A673 (cell line): ENCODE measurements around the gene ASIC3. TPM values are rescaled to one million over a fixed set of nuclear protein-coding genes. Genes with fewer than 3 reads are reported as not detected.

Source experiments
- BruUV-seq: library from RNA; stranded (reverse); fragments of 400-500 nt; replicated peaks from 2 replicates; lab custom pipeline; 2021; lab: Mats Ljungman, UMichigan
- CTCF ChIA-PET: fragments of 300-600 bp; sonication (Branson Sonifier 250); formaldehyde crosslinking; loops from one replicate; lab custom pipeline; 2022; ENCODE audit warnings: antibody characterized with exemption; lab: Charles Lee
- POLR2A ChIA-PET: fragments of 300-600 bp; sonication (Branson Sonifier 250); formaldehyde crosslinking; loops from one replicate; lab custom pipeline; 2022; ENCODE audit warnings: antibody characterized with exemption; ENCODE audit not compliant: low non-redundant PET; lab: Charles Lee
- DNase-seq: peaks from one replicate; pipeline ENCODE4 v3.0.0-alpha.2; 2015; ENCODE audit warnings: low spot score
- H3K27ac ChIP-seq: fragments of 200-600 bp; sonication (generic); 2 replicates; pipeline ENCODE4 v1.5.1; 2016; ENCODE audit warnings: mixed run types, low read depth, mild to moderate bottlenecking, mixed read lengths, antibody characterized with exemption, low read length; ENCODE audit not compliant: poor library complexity, severe bottlenecking
- H3K27me3 ChIP-seq: fragments of 200-600 bp; sonication (generic); replicated peaks from 2 replicates; pipeline ENCODE4 v1.6.1; 2017; ENCODE audit warnings: mixed run types, low read depth, mild to moderate bottlenecking, mixed read lengths, antibody characterized with exemption, low read length; ENCODE audit not compliant: insufficient read depth, poor library complexity
- H3K36me3 ChIP-seq: fragments of 200-600 bp; sonication (generic); 2 replicates; pipeline ENCODE4 v1.6.1; 2016; ENCODE audit warnings: mixed run types, mild to moderate bottlenecking, mixed read lengths, antibody characterized with exemption, low read length; ENCODE audit not compliant: insufficient read depth, poor library complexity, severe bottlenecking
- H3K4me1 ChIP-seq: fragments of 200-600 bp; sonication (generic); 2 replicates; pipeline ENCODE4 v1.6.1; 2017; ENCODE audit warnings: mixed run types, mild to moderate bottlenecking, mixed read lengths, antibody characterized with exemption, low read length; ENCODE audit not compliant: insufficient read depth, poor library complexity, severe bottlenecking
- H3K4me3 ChIP-seq: fragments of 200-600 bp; sonication (generic); 2 replicates; pipeline ENCODE4 v1.5.1; 2016; ENCODE audit warnings: low read depth, mixed run types, mild to moderate bottlenecking, mixed read lengths, low read length; ENCODE audit not compliant: poor library complexity, severe bottlenecking
- H3K9me3 ChIP-seq: fragments of 200-600 bp; sonication (generic); 2 replicates; pipeline ENCODE4 v1.6.1; 2016; ENCODE audit warnings: mixed run types, low read depth, mild to moderate bottlenecking, mixed read lengths, antibody characterized with exemption, low read length; ENCODE audit not compliant: poor library complexity, severe bottlenecking
- EZH2 ChIP-seq: fragments of 200-600 bp; sonication (generic); IDR thresholded peaks from 2 replicates; pipeline ENCODE4 v1.6.1; 2017; ENCODE audit warnings: borderline replicate concordance, low read depth, mild to moderate bottlenecking, mixed read lengths, antibody characterized with exemption, low read length; ENCODE audit not compliant: poor library complexity, severe bottlenecking
- intact Hi-C: fragments of 100-400 bp; cut with micrococcal nuclease; formaldehyde crosslinking; loops from one replicate; pipeline ENCODE4 v1.10.0; 2022; ENCODE audit not compliant: unreplicated experiment
- total RNA-seq: library from RNA; stranded (reverse); gene quantifications from 2 replicates; pipeline ENCODE4 v1.2.3, GENCODE V29; 2021
- TF ChIP-seq, protein P1 (sequence below): fragments of 300-800, 200-600 bp; sonication (generic); conservative IDR thresholded peaks from 2 replicates; pipeline ENCODE4 v1.5.1; 2017; ENCODE audit warnings: low read depth, mild to moderate bottlenecking, antibody characterized with exemption, low read length, moderate library complexity, mixed read lengths

Gene ASIC3
- total RNA-seq, 1 experiment from 2014 or later, result 4.5 TPM

DNA sequence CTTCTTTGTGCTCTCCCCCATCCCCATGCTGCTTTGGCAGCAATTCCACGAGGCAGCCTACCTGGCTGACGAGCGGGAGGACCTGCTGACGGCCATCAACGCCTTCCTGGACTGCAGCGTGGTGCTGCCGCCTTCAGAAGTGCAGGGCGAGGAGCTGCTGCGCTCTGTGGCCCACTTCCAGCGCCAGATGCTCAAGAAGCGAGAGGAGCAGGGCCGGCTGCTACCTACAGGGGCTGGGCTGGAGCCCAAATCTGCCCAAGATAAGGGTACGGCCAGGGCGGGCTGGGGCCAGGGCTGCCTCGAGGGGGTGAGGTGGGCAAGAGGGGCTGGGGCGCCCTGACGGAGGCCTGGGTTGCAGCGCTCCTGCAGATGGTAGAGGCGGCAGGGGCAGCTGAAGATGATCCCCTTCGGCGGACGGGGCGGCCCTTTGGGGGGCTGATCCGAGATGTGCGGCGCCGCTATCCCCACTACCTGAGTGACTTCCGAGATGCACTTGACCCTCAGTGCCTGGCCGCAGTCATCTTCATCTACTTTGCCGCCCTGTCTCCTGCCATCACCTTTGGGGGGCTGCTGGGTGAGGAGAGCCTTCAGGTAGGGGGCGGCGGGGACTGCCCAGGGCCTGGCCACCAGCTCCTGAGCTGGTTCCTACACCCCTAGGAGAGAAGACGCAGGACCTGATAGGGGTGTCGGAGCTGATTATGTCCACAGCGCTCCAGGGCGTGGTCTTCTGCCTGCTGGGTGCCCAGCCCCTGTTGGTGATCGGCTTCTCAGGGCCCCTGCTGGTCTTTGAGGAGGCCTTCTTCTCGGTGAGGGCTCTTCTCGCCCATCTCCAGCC is 22.9 kb downstream of the ASIC3 start:
- no peaks in the 10 kb centered on the region for H3K9me3 ChIP-seq
- no peak overlapping the region for H3K27ac ChIP-seq
- peaks cover 84% of the 10 kb centered on the region for H3K36me3 ChIP-seq
- no peak for TF ChIP-seq EZH2
- TF ChIP-seq, protein P1, sequence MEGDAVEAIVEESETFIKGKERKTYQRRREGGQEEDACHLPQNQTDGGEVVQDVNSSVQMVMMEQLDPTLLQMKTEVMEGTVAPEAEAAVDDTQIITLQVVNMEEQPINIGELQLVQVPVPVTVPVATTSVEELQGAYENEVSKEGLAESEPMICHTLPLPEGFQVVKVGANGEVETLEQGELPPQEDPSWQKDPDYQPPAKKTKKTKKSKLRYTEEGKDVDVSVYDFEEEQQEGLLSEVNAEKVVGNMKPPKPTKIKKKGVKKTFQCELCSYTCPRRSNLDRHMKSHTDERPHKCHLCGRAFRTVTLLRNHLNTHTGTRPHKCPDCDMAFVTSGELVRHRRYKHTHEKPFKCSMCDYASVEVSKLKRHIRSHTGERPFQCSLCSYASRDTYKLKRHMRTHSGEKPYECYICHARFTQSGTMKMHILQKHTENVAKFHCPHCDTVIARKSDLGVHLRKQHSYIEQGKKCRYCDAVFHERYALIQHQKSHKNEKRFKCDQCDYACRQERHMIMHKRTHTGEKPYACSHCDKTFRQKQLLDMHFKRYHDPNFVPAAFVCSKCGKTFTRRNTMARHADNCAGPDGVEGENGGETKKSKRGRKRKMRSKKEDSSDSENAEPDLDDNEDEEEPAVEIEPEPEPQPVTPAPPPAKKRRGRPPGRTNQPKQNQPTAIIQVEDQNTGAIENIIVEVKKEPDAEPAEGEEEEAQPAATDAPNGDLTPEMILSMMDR, result no peak
- intact Hi-C loops, result no loop called here
- ChIA-PET POLR2A (interaction anchor here (0.5 kb wide), 1 partner anchor 158 kb away, joined by 5 read pairs; no protein-coding TSS in a partner anchor), CTCF (interaction anchor here (0.6 kb wide), 1 partner anchor 54 kb away, joined by 3 read pairs; no protein-coding TSS in a partner anchor)
- H3K27me3 ChIP-seq, result no peaks in the 10 kb centered on the region
- H3K4me3 ChIP-seq, result no peak overlapping the region
- no peak for DNase-seq
- BruUV-seq, result no TSS peak
- no peaks in the 10 kb centered on the region for H3K4me1 ChIP-seq

DNA sequence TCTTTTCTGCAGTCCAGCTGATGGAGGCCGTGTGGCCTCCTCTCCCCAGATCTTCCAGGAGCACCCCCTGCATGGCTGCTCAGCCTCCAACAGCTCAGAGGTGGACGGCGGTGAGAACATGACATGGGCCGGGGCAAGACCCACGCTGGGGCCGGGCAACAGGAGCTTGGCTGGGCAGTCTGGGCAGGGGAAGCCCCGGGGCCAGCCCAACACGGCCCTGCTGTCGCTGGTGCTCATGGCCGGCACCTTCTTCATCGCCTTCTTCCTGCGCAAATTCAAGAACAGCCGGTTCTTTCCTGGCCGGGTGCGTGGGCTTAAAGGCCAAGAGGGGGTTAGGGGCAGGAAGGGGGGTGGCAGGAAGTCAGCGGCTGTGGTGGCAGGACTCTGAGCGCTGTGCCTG is 25.7 kb downstream of the ASIC3 start:
- Histone ChIP-seq H3K27me3 (no peaks in the 10 kb centered on the region), H3K4me3 (no peak overlapping the region), H3K36me3 (peaks cover 78% of the 10 kb centered on the region), H3K4me1 (peaks cover 4% of the 10 kb centered on the region), H3K9me3 (no peaks in the 10 kb centered on the region), H3K27ac (no peak overlapping the region)
- POLR2A ChIA-PET, result no interaction called here
- no peak for TF ChIP-seq EZH2
- TF ChIP-seq, protein P1, result no peak
- intact Hi-C loops, result no loop called here
- CTCF ChIA-PET, result no interaction called here
- BruUV-seq, result no TSS peak
- no peak for DNase-seq

DNA sequence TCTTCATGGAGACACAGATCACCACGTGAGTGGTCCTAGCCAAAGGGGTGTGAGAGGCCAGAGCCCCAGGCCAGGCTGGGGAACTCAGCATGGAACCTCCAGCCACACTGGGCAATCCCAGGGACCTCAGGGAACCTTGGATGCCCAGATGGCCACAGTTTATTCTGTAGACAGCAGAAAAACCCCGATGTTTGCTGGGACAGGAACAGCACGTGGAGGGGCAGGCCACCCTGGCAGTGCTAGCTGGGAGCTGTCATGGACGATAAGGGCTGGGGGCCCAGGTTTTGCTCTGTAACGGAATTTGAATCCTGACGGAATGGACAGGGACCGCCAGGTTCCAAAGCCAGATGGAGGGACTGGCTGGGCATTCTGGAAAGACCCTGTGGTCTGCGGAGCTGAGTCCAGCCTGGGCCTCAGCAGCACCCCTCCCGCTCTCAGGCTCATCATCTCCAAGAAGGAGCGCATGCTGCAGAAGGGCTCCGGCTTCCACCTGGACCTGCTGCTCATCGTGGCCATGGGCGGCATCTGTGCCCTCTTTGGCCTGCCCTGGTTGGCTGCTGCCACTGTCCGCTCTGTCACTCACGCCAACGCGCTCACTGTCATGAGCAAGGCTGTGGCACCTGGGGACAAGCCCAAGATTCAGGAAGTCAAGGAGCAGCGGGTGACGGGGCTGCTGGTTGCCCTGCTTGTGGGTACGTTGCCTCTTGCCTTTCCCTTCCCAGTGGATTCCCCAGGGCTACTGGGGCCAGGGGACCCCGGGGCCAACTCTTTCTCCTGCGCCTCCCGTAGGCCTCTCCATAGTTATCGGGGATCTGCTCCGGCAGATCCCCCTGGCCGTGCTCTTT is 26.7 kb downstream of the ASIC3 start:
- peaks cover 68% of the 10 kb centered on the region for H3K36me3 ChIP-seq
- peaks cover 13% of the 10 kb centered on the region for H3K4me1 ChIP-seq
- H3K4me3 ChIP-seq, result no peak overlapping the region
- intact Hi-C loops, result no loop called here
- H3K27me3 ChIP-seq, result no peaks in the 10 kb centered on the region
- CTCF ChIA-PET, result interaction anchor here (0.6 kb wide), 1 partner anchor 20 kb away, joined by 5 read pairs; no protein-coding TSS in a partner anchor
- no peak for TF ChIP-seq EZH2
- TF ChIP-seq, protein P1, result no peak
- no peak overlapping the region for H3K27ac ChIP-seq
- no peaks in the 10 kb centered on the region for H3K9me3 ChIP-seq
- POLR2A ChIA-PET, result no interaction called here
- BruUV-seq, result no TSS peak
- DNase-seq, result no peak
